ENCODE results near the gene METTL9. TPM values are rescaled to one million over a fixed set of nuclear protein-coding genes. Genes with fewer than 3 reads are reported as not detected.

METTL9 gene
- polyA plus RNA-seq, 3 donors, result 181 to 400 (median 373) TPM

DNA sequence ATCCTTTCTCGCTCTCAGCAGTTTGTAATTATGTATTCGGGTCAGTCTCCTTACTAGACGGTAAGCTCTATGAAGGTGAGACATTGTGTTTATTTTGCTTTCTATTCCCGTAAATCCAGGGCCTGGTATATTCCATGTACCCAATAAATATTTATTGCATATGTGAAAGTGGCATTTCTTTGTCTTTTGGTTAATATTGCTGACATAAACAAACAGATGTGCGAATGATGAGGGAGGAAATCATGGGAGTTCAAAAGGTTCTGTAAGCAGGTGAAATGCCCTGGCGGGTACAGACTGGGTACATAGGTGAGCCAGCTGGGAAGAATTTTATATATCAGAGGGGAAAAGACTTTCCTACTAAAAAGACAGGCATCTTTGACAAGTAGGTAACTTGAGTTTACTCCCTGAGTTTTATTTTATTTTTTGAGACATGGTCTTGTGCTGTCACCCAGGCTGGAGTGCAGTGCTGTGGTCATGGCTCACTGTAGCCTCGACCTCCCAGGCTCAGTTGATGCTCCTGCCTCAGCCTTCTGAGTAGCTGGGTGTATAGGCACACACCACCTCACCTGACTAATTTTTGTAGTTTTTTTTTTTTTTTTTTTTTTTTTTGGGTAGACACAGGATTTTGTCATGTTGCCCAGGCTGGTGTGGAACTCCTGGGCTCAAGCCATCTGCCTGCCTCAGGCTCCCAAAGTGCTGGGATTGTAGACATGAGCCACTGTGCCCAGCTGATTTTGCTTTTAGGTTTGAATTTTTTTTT lies 5.7 kb upstream of the METTL9 start:
- no peak overlapping the region for H3K4me3 Mint-ChIP-seq
- no peaks in the 10 kb centered on the region for H3K9me3 Mint-ChIP-seq
- Histone ChIP-seq H4K20me1 (ENCODE audit: insufficient read depth, low read length) (no peaks in the 10 kb centered on the region), H3K9ac (ENCODE audit: insufficient read depth, low read length, poor library complexity, severe bottlenecking) (no peak overlapping the region), H3K9me3 (replicated peaks in 1 of 2; ENCODE audit: control insufficient read depth in 1 of 2, insufficient read depth in 1 of 2, low read length in 2 of 2) (no peaks in the 10 kb centered on the region), H3K27me3 (ENCODE audit: control insufficient read depth in 2 of 2, insufficient read depth in 2 of 2, low read length in 2 of 2) (no peaks in the 10 kb centered on the region), H3K27ac (ENCODE audit: low read depth in 1 of 2, low read length in 2 of 2) (peak overlapping the region in 1 of 2 donors; percentile 48), H3K4me1 (ENCODE audit: control insufficient read depth in 1 of 2, insufficient read depth in 2 of 2, low read length in 2 of 2) (peaks cover 77 to 90% of the 10 kb centered on the region in 2 donors), H3K4me2 (replicated peaks; ENCODE audit: extremely low read depth, low read length, poor library complexity, severe bottlenecking) (no peak overlapping the region), H3K36me3 (replicated peaks in 1 of 2; ENCODE audit: control insufficient read depth in 1 of 2, insufficient read depth in 2 of 2, low read length in 2 of 2) (no peaks in the 10 kb centered on the region), H2AFZ (ENCODE audit: insufficient read depth, low read depth, low read length, poor library complexity, severe bottlenecking) (no peak overlapping the region), H3K4me3 (replicated peaks in 1 of 3; ENCODE audit: low read depth in 2 of 3, low read length in 3 of 3) (no peak overlapping the region), H3K79me2 (ENCODE audit: insufficient read depth, low read length) (peaks cover 31% of the 10 kb centered on the region)
- intact Hi-C loops (cut with micrococcal nuclease), result loop anchor here (5.0 to 10.0 kb wide), 2 partner anchors 34 to 601 kb away; no protein-coding TSS in a partner anchor
- 82% methylated on average over 2 of the region's 7 CpGs for WGBS (ENCODE audit: insufficient coverage)
- TF ChIP-seq, protein P1, sequence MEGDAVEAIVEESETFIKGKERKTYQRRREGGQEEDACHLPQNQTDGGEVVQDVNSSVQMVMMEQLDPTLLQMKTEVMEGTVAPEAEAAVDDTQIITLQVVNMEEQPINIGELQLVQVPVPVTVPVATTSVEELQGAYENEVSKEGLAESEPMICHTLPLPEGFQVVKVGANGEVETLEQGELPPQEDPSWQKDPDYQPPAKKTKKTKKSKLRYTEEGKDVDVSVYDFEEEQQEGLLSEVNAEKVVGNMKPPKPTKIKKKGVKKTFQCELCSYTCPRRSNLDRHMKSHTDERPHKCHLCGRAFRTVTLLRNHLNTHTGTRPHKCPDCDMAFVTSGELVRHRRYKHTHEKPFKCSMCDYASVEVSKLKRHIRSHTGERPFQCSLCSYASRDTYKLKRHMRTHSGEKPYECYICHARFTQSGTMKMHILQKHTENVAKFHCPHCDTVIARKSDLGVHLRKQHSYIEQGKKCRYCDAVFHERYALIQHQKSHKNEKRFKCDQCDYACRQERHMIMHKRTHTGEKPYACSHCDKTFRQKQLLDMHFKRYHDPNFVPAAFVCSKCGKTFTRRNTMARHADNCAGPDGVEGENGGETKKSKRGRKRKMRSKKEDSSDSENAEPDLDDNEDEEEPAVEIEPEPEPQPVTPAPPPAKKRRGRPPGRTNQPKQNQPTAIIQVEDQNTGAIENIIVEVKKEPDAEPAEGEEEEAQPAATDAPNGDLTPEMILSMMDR (IDR thresholded peaks at IDR 0.05), result no peak
- no peaks in the 10 kb centered on the region for H3K27me3 Mint-ChIP-seq (ENCODE audit: low read depth in 3 of 3)
- no peaks in the 10 kb centered on the region for H3K36me3 Mint-ChIP-seq
- H3K27ac Mint-ChIP-seq, result peak overlapping the region in 3 of 7 donors; percentile 15 to 79 (median 75)
- no peak for DNase-seq
- peaks cover 74% of the 10 kb centered on the region for H3K4me1 Mint-ChIP-seq

DNA sequence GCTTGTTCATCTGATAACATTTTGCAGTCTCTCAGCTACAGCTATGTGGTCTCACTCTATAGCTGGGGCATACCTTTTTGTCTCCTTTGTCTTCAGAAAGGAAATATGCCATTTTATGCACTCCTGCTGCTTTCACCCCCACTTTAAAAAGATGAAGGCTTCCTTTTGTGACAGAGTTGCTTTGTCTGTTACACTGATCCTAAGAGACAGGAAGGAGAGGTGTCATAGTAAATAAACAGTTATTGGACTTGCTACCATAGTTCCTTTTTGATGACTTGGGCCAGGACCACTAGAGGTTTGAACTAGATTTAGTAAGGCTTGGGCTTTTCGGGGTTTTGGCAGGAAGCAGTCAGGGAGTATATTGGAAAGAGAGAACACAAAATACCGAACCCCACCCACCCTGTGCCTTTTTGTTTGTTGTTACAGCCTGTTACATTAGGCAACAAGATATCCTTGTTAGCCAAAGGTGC lies 1.8 kb upstream of the METTL9 start:
- Histone ChIP-seq H3K79me2 (ENCODE audit: insufficient read depth, low read length) (peaks cover 61% of the 10 kb centered on the region), H2AFZ (ENCODE audit: insufficient read depth, low read depth, low read length, poor library complexity, severe bottlenecking) (peak overlapping the region; percentile 91), H3K4me3 (replicated peaks in 1 of 3; ENCODE audit: low read depth in 2 of 3, low read length in 3 of 3) (peak overlapping the region in 1 of 3 experiments; percentile 98), H3K9ac (ENCODE audit: insufficient read depth, low read length, poor library complexity, severe bottlenecking) (peak overlapping the region; percentile 4), H3K4me1 (ENCODE audit: control insufficient read depth in 1 of 2, insufficient read depth in 2 of 2, low read length in 2 of 2) (peaks cover 58 to 79% of the 10 kb centered on the region in 2 donors), H3K9me3 (replicated peaks in 1 of 2; ENCODE audit: control insufficient read depth in 1 of 2, insufficient read depth in 1 of 2, low read length in 2 of 2) (no peaks in the 10 kb centered on the region), H3K27ac (ENCODE audit: low read depth in 1 of 2, low read length in 2 of 2) (peak overlapping the region; percentile 96), H3K36me3 (replicated peaks in 1 of 2; ENCODE audit: control insufficient read depth in 1 of 2, insufficient read depth in 2 of 2, low read length in 2 of 2) (no peaks in the 10 kb centered on the region), H4K20me1 (ENCODE audit: insufficient read depth, low read length) (peaks cover 11% of the 10 kb centered on the region), H3K4me2 (replicated peaks; ENCODE audit: extremely low read depth, low read length, poor library complexity, severe bottlenecking) (peak overlapping the region; percentile 84), H3K27me3 (ENCODE audit: control insufficient read depth in 2 of 2, insufficient read depth in 2 of 2, low read length in 2 of 2) (no peaks in the 10 kb centered on the region)
- H3K27ac Mint-ChIP-seq, result peak overlapping the region; percentile 91 to 98 (median 96)
- intact Hi-C loops (cut with micrococcal nuclease), result loop anchor here in 1 of 2 donors (10.0 kb wide), 1 partner anchor 597 kb away; no protein-coding TSS in a partner anchor
- no peaks in the 10 kb centered on the region for H3K27me3 Mint-ChIP-seq (ENCODE audit: low read depth in 3 of 3)
- H3K36me3 Mint-ChIP-seq, result peaks cover 0 to 4% of the 10 kb centered on the region in 2 donors
- H3K4me1 Mint-ChIP-seq, result peaks cover 60% of the 10 kb centered on the region
- no peaks in the 10 kb centered on the region for H3K9me3 Mint-ChIP-seq
- TF ChIP-seq, protein P1 (IDR thresholded peaks at IDR 0.05), result no peak
- DNase-seq, result no peak
- no CpG with 5 or more reads among the region's 2 CpGs for WGBS (ENCODE audit: insufficient coverage)
- peak overlapping the region; percentile 86 to 89 for H3K4me3 Mint-ChIP-seq

Measured in CD14-positive monocyte (primary cell).